ENCODE measurements around the gene TSKS. TPM values are rescaled to one million over a fixed set of nuclear protein-coding genes. Genes with fewer than 3 reads are reported as not detected.

The TSKS gene
- polyA plus RNA-seq, 1 donor (not counting 4 experiments of a cell fraction or from before 2014, with no cell fraction given) = 1.9 TPM

DNA sequence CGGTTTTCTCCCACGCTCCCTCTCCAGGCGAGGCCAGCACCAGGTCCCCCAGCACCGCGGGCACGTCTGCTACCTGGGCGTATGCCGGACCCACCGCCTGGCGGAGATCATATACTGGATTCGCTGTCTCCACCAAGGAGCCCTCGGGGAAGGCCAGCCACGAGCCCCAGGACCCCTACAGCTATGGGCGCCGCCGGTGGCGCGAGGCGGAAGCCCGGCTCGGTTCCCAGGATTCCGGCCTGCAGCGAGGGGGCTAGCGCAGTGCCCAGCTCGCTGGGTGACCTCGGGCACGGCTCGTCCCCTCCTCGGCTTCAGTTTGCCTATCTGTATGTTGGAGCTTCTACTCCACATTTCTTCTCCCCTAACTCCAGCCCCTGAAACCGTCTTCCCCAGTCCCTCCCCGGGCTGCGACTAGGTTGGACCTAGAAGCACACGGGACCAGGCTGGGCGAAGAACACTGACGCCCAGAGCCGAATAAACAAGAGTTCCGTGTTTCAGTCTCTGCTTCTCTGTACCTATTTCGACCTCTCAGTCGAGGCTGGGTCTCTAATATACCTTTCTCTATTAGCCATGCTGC, 72.9 kb downstream of the TSKS start:
- no peak overlapping the region for H3K27ac ChIP-seq (ENCODE audit: control insufficient read depth, insufficient read depth, low read length)
- peak overlapping the region; percentile 56 for H3K9ac ChIP-seq (ENCODE audit: control insufficient read depth, extremely low read depth, insufficient read depth, low read length)
- H3K36me3 ChIP-seq (ENCODE audit: control insufficient read depth in 2 of 2, extremely low read depth in 1 of 2, insufficient read depth in 2 of 2, low read length in 2 of 2) = peaks cover 16 to 20% of the 10 kb centered on the region in 2 experiments
- H3K79me2 ChIP-seq (ENCODE audit: control insufficient read depth, insufficient read depth, low read length) = peaks cover 2% of the 10 kb centered on the region
- TF ChIP-seq, protein P1, sequence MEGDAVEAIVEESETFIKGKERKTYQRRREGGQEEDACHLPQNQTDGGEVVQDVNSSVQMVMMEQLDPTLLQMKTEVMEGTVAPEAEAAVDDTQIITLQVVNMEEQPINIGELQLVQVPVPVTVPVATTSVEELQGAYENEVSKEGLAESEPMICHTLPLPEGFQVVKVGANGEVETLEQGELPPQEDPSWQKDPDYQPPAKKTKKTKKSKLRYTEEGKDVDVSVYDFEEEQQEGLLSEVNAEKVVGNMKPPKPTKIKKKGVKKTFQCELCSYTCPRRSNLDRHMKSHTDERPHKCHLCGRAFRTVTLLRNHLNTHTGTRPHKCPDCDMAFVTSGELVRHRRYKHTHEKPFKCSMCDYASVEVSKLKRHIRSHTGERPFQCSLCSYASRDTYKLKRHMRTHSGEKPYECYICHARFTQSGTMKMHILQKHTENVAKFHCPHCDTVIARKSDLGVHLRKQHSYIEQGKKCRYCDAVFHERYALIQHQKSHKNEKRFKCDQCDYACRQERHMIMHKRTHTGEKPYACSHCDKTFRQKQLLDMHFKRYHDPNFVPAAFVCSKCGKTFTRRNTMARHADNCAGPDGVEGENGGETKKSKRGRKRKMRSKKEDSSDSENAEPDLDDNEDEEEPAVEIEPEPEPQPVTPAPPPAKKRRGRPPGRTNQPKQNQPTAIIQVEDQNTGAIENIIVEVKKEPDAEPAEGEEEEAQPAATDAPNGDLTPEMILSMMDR (optimal IDR thresholded peaks at IDR 0.05 in 1 of 3, IDR thresholded peaks at IDR 0.05 in 1 of 3, conservative IDR thresholded peaks at IDR 0.05 in 1 of 3; ENCODE audit: extremely low read depth in 1 of 3, insufficient read depth in 2 of 3, low read length in 3 of 3) = no peak
- no peak for TF ChIP-seq EZH2 (IDR thresholded peaks at IDR 0.05; ENCODE audit: low read length)
- dilution Hi-C loops (cut with MboI; ENCODE audit: extremely low pct_ligation_motif_present, low sequenced_read_pairs) = no loop called here
- H3K9me3 ChIP-seq (ENCODE audit: control insufficient read depth, low read depth, low read length) = no peaks in the 10 kb centered on the region
- FAIRE-seq (peak; percentile 55), DNase-seq (ENCODE audit: low read depth, low spot score) (no peak)
- no peaks in the 10 kb centered on the region for H3K9me1 ChIP-seq (ENCODE audit: control insufficient read depth, extremely low read depth, insufficient read depth, low read length)
- H2AFZ ChIP-seq (ENCODE audit: control insufficient read depth, low read length) = peak overlapping the region; percentile 9
- peak overlapping the region; percentile 9 to 60 (median 47) for H3K4me3 ChIP-seq (ENCODE audit: control insufficient read depth in 2 of 3, extremely low read depth in 1 of 3, insufficient read depth in 2 of 3, low read depth in 1 of 3, low read length in 3 of 3)
- H4K20me1 ChIP-seq (ENCODE audit: control insufficient read depth, extremely low read depth, insufficient read depth, low read length) = peaks cover 7% of the 10 kb centered on the region
- H3K4me1 ChIP-seq (ENCODE audit: control insufficient read depth, extremely low read depth, insufficient read depth, low read length) = peaks cover 21% of the 10 kb centered on the region
- peak overlapping the region; percentile 93 for H3K4me2 ChIP-seq (ENCODE audit: control insufficient read depth, extremely low read depth, insufficient read depth, low read depth, low read length)
- H3K27me3 ChIP-seq (ENCODE audit: control insufficient read depth, extremely low read depth, insufficient read depth, low read length) = no peaks in the 10 kb centered on the region

Small RNA genes lying within 50 kb of the gene (small RNA-seq; reads per million reads assigned to genes)
- gene MIR6799 (ENCODE audit: insufficient read length in 3 of 3, low read depth in 3 of 3, low replicate concordance in 1 of 3) (0 to 4.3 (median 0.25) reads per million in 3 experiments), gene RNU6-841P (ENCODE audit: insufficient read length in 3 of 3, low read depth in 3 of 3, low replicate concordance in 1 of 3) (0.07 to 0.50 (median 0.33) reads per million in 3 experiments)

Other genes starting within 250 kb of the TSKS start
- 0.10 to 0.14 TPM in 2 of 3 replicates, not detected in the other for gene RCN3, start 235.3 kb downstream of the TSKS start, polyA plus RNA-seq
- gene NOSIP, start 182.8 kb downstream of the TSKS start, polyA plus RNA-seq = 36.6 to 63.6 TPM (median 42.7 TPM) in 3 replicates
- 5.2 to 7.5 TPM (median 5.3 TPM) in 3 replicates for gene PRRG2, start 182.0 kb downstream of the TSKS start, polyA plus RNA-seq
- gene PRR12, start 172.1 kb downstream of the TSKS start, polyA plus RNA-seq = 0.35 to 1.1 TPM (median 0.42 TPM) in 3 replicates
- gene RRAS, start 123.2 kb downstream of the TSKS start, polyA plus RNA-seq = 98.1 to 184 TPM (median 154 TPM) in 3 replicates
- 3.4 to 20.9 TPM (median 5.8 TPM) in 3 replicates for gene SCAF1, start 121.1 kb downstream of the TSKS start, polyA plus RNA-seq
- 50.4 to 67.5 TPM (median 57.7 TPM) in 3 replicates for gene IRF3, start 97.4 kb downstream of the TSKS start, polyA plus RNA-seq
- 11.8 to 14.8 TPM (median 14.0 TPM) in 3 replicates for gene BCL2L12, start 97.4 kb downstream of the TSKS start, polyA plus RNA-seq
- gene PRMT1, start 86.0 kb downstream of the TSKS start, polyA plus RNA-seq = 280 to 322 TPM (median 311 TPM) in 3 replicates
- 0.73 to 0.76 TPM (median 0.73 TPM) in 3 replicates for gene ADM5, start 73.7 kb downstream of the TSKS start, polyA plus RNA-seq
- gene CPT1C, start 72.2 kb downstream of the TSKS start, polyA plus RNA-seq = 0.39 to 0.49 TPM (median 0.41 TPM) in 3 replicates
- gene AP2A1, start 3.7 kb upstream of the TSKS start, polyA plus RNA-seq = 36.7 to 67.7 TPM (median 52.7 TPM) in 3 replicates
- 2.6 to 4.7 TPM (median 3.7 TPM) in 3 replicates for gene FUZ, start 50.0 kb upstream of the TSKS start, polyA plus RNA-seq
- gene MED25, start 55.0 kb upstream of the TSKS start, polyA plus RNA-seq = 12.5 to 37.0 TPM (median 13.9 TPM) in 3 replicates
- gene PTOV1, start 87.9 kb upstream of the TSKS start, polyA plus RNA-seq = 22.9 to 49.0 TPM (median 32.1 TPM) in 3 replicates
- 19.3 to 26.4 TPM (median 19.6 TPM) in 3 replicates for gene PNKP, start 104.3 kb upstream of the TSKS start, polyA plus RNA-seq
- gene AKT1S1, start 114.0 kb upstream of the TSKS start, polyA plus RNA-seq = 27.2 to 43.8 TPM (median 28.8 TPM) in 3 replicates
- 9.0 to 25.6 TPM (median 9.4 TPM) in 3 replicates for gene TBC1D17, start 114.4 kb upstream of the TSKS start, polyA plus RNA-seq
- 0.09 to 0.22 TPM (median 0.13 TPM) in 3 replicates for gene IL4I1, start 133.6 kb upstream of the TSKS start, polyA plus RNA-seq
- 4.6 to 9.3 TPM (median 6.0 TPM) in 3 replicates for gene ATF5, start 165.9 kb upstream of the TSKS start, polyA plus RNA-seq
- 10.1 to 16.6 TPM (median 12.9 TPM) in 3 replicates for gene NUP62, start 166.2 kb upstream of the TSKS start, polyA plus RNA-seq
- gene SIGLEC11, start 197.9 kb upstream of the TSKS start, polyA plus RNA-seq = not detected in 3 replicates